K562 (cell line): ENCODE measurements around the gene ARMCX5. TPM values are rescaled to one million over a fixed set of nuclear protein-coding genes. Genes with fewer than 3 reads are reported as not detected.

Experiments
- ATAC-seq: fragments of 200-7000 bp; cut with Tn5 transposase; 3 replicates; pipeline ENCODE4 v1.9.1; 2020; ENCODE audit warnings: moderate library complexity
- BruUV-seq: library from RNA; stranded (reverse); fragments of 400-500 nt; replicated peaks from 2 replicates; lab custom pipeline; 2021; lab: Mats Ljungman, UMichigan
- CTCF ChIA-PET: fragments of 300-600 bp; formaldehyde crosslinking; extraction: SDS; loops from one replicate; lab custom pipeline; 2021; ENCODE audit warnings: low intra/inter-chr PET ratio; lab: Yijun Ruan, JAX
- POLR2A ChIA-PET: fragments of 300-600, 350-650 bp; sonication (Branson Sonifier 250); formaldehyde crosslinking; extraction: SDS; loops from one replicate; lab custom pipeline; 2021; ENCODE audit warnings: antibody characterized with exemption, inconsistent platforms; lab: Yijun Ruan, JAX
- DNase-seq, 4 experiments: peaks; one replicate each; pipeline versions ENCODE4 v3.0.0 to v3.0.0-alpha.2; 2011 to 2018; ENCODE audit warnings: low spot score in 3 of 4, mixed read lengths in 3 of 4; ENCODE audit errors: extremely low read depth in 1 of 4
- FAIRE-seq: peaks from 2 replicates; lab custom pipeline; 2011; peaks lifted over from hg19 to GRCh38; lab: Jason Lieb, UNC
- H2AFZ ChIP-seq: 2 replicates; pipeline ENCODE4 v1.6.0; 2011; ENCODE audit warnings: low read depth, low read length, control low read depth, inconsistent platforms
- H3K27ac ChIP-seq: fragments of 200-600 bp; 3 replicates; pipeline ENCODE4 v1.8.0; 2011; ENCODE audit warnings: low read depth, mild to moderate bottlenecking, control low read depth, inconsistent platforms, low read length, moderate library complexity, mixed read lengths; ENCODE audit errors: extremely low read depth
- H3K27me3 ChIP-seq, 2 experiments: fragments of 300-600 bp in 1 of 2; 2 replicates in 1 of 2; 3 replicates in 1 of 2; pipeline versions ENCODE4 v1.6.0 to v1.8.0; 2011; ENCODE audit warnings: inconsistent platforms in 2 of 2, low read length in 2 of 2, mild to moderate bottlenecking in 1 of 2, mixed read lengths in 1 of 2, moderate library complexity in 1 of 2; ENCODE audit not compliant: control insufficient read depth in 2 of 2, insufficient read depth in 2 of 2
- H3K36me3 ChIP-seq: fragments of 300-600 bp; 3 replicates; pipeline ENCODE4 v1.8.0; 2011; ENCODE audit warnings: mild to moderate bottlenecking, low read length, inconsistent platforms; ENCODE audit not compliant: control insufficient read depth, insufficient read depth
- H3K4me1 ChIP-seq, 2 experiments: fragments of 200-600 bp in 1 of 2; replicated peaks in 1 of 2; 2 replicates in 1 of 2; 3 replicates in 1 of 2; pipeline versions ENCODE4 v1.5.1 to v1.8.0; 2011; ENCODE audit warnings: inconsistent platforms in 2 of 2, low read length in 2 of 2, mild to moderate bottlenecking in 1 of 2, mixed read lengths in 1 of 2, moderate library complexity in 1 of 2; ENCODE audit not compliant: control insufficient read depth in 2 of 2, insufficient read depth in 2 of 2
- H3K4me2 ChIP-seq: 2 replicates; pipeline ENCODE4 v1.6.1; 2011; ENCODE audit warnings: low read length, control low read depth, inconsistent platforms, mixed read lengths; ENCODE audit not compliant: insufficient read depth
- H3K4me3 ChIP-seq: fragments of 200-600 bp; sonication (generic), shearing (Covaris generic); 2 replicates; pipeline ENCODE4 v1.5.1; 2016; ENCODE audit warnings: control low read depth, inconsistent platforms
- H3K79me2 ChIP-seq: fragments of 200-600 bp; 3 replicates; pipeline ENCODE4 v1.8.0; 2011; ENCODE audit warnings: low read length, inconsistent platforms; ENCODE audit not compliant: control insufficient read depth, insufficient read depth
- H3K9ac ChIP-seq, 2 experiments: 2 replicates each; pipeline versions ENCODE4 v1.6.0 to v1.6.1; 2011; ENCODE audit warnings: low read depth in 2 of 2, low read length in 2 of 2, control low read depth in 1 of 2, inconsistent platforms in 1 of 2, mild to moderate bottlenecking in 1 of 2, mixed read lengths in 1 of 2; ENCODE audit not compliant: insufficient read depth in 1 of 2
- H3K9me1 ChIP-seq: one replicate; pipeline ENCODE4 v1.6.0; 2011; ENCODE audit warnings: inconsistent platforms, mild to moderate bottlenecking, low read length, moderate library complexity; ENCODE audit not compliant: control insufficient read depth, insufficient read depth
- H3K9me3 ChIP-seq: replicated peaks from 2 replicates; pipeline ENCODE4 v1.5.1; 2011; ENCODE audit warnings: low read depth, low read length, inconsistent platforms; ENCODE audit not compliant: control insufficient read depth, insufficient read depth
- H4K20me1 ChIP-seq: replicated peaks from 2 replicates; pipeline ENCODE4 v1.6.1; 2011; ENCODE audit warnings: low read length, inconsistent platforms, mixed read lengths; ENCODE audit not compliant: control insufficient read depth, insufficient read depth
- CUX1 ChIP-seq: fragments of 200-800 bp; sonication (Bioruptor generic); IDR thresholded peaks from 2 replicates; pipeline ENCODE4 v1.6.1; 2016; ENCODE audit warnings: missing genetic modification characterization, missing compliant biosample characterization
- KLF6 ChIP-seq: fragments of 250-450 bp; sonication (Bioruptor Pico); IDR thresholded peaks from 2 replicates; pipeline ENCODE4 v1.4.0; 2020; ENCODE audit warnings: mild to moderate bottlenecking, moderate library complexity, borderline replicate concordance
- LCOR ChIP-seq: sonication (generic); formaldehyde crosslinking; IDR thresholded peaks from 2 replicates; pipeline ENCODE4 v1.8.0; 2022; ENCODE audit warnings: mild to moderate bottlenecking, missing genetic modification reagents
- MAZ ChIP-seq, 2 experiments: fragments of 450-650 bp in 1 of 2; sonication (generic) in 1 of 2; formaldehyde crosslinking; IDR thresholded peaks in 1 of 2; conservative IDR thresholded peaks in 1 of 2; 2 replicates each; pipeline versions ENCODE4 v1.4.0 to v1.5.0; 2020; ENCODE audit warnings: mild to moderate bottlenecking in 1 of 2, missing genetic modification reagents in 1 of 2
- MEF2A ChIP-seq: IDR thresholded peaks from 2 replicates; pipeline ENCODE4 v1.6.1; 2011; ENCODE audit warnings: low read depth, mild to moderate bottlenecking, low read length, moderate library complexity; ENCODE audit not compliant: control insufficient read depth
- PATZ1 ChIP-seq: fragments of 250-450 bp; sonication (Bioruptor Pico); IDR thresholded peaks from 2 replicates; pipeline ENCODE4 v1.5.0; 2020; ENCODE audit warnings: mild to moderate bottlenecking, borderline replicate concordance
- TFE3 ChIP-seq: fragments of 450-650 bp; formaldehyde crosslinking; IDR thresholded peaks from 2 replicates; pipeline ENCODE4 v1.4.0; 2020; ENCODE audit warnings: mild to moderate bottlenecking, mixed read lengths
- ZBTB49 ChIP-seq: sonication (generic); formaldehyde crosslinking; IDR thresholded peaks from 2 replicates; pipeline ENCODE4 v1.8.0; 2022; ENCODE audit warnings: missing genetic modification reagents, mild to moderate bottlenecking, borderline replicate concordance
- ZNF408 ChIP-seq: fragments of 250-450 bp; sonication (Bioruptor Pico); IDR thresholded peaks from 2 replicates; pipeline ENCODE4 v1.4.0; 2020; ENCODE audit warnings: low read depth, mild to moderate bottlenecking, moderate library complexity
- ZNF668 ChIP-seq: fragments of 250-450 bp; sonication (Bioruptor Pico); IDR thresholded peaks from 2 replicates; pipeline ENCODE4 v1.8.0; 2022; ENCODE audit warnings: mild to moderate bottlenecking, inconsistent platforms
- WGBS: fragments of 100-300 bp; shearing (Covaris generic); methylation state at CpG from one replicate; pipeline ENCODE4 v1.1.6; 2016; ENCODE audit warnings: low coverage, mixed read lengths; ENCODE audit not compliant: insufficient coverage; ENCODE audit errors: missing lambda C conversion rate; 5-methylcytosine and 5-hydroxymethylcytosine counted together
- in situ Hi-C: fragments of 300-500 bp; cut with MboI; formaldehyde crosslinking; loops from 4 replicates; pipeline ENCODE4 v1.15.0; 2018; ENCODE audit warnings: inconsistent platforms, mixed read lengths
- intact Hi-C: fragments of 100-400 bp; cut with micrococcal nuclease; formaldehyde crosslinking; loops from 2 replicates; pipeline ENCODE4 v1.14.2; 2022
- polyA plus RNA-seq, 8 experiments: library from polyadenylated mRNA; depleted of rRNA in 4 of 8; stranded (reverse) in 5 of 8; unstranded in 3 of 8; fragments of >200 nt; fragmentation: Nextera tagmentation in 2 of 8; fragmentation: Illumina TruSeq in 1 of 8; extraction: Ambion mirVana in 2 of 8; extraction: Trizol in 1 of 8; gene quantifications; 2 replicates each; pipeline versions ENCODE4 v1.2.1 to v1.2.3, GENCODE V29; 2011 to 2014; ENCODE audit warnings: inconsistent platforms in 1 of 8, missing spikeins in 1 of 8
- total RNA-seq, 7 experiments: library from RNA; depleted of rRNA in 6 of 7; stranded (reverse); fragments of >200 nt in 6 of 7; fragmentation: Illumina TruSeq in 2 of 7; extraction: Trizol in 2 of 7; gene quantifications; 2 replicates each; pipeline versions ENCODE4 v1.2.1 to v1.2.3, GENCODE V29; 2011 to 2021; ENCODE audit warnings: low replicate concordance in 1 of 7

Gene ARMCX5
- total and polyA plus RNA-seq, 9 of the 15 experiments (the other 6 are each of a cell fraction or from before 2014, with no cell fraction given) = 13.4 to 29.4 (median 17.3) TPM

GRCh38 chrX:102606115-102606514 lies 6.8 kb downstream of the ARMCX5 start:
- H3K79me2 ChIP-seq = no peaks in the 10 kb centered on the region; the same call in 2 of the 3 replicates
- no peaks in the 10 kb centered on the region for H4K20me1 ChIP-seq
- no peak overlapping the region for H3K9ac ChIP-seq
- no peaks in the 10 kb centered on the region for H3K27me3 ChIP-seq
- POLR2A ChIA-PET = no interaction called here
- H3K36me3 ChIP-seq = peaks cover 9% of the 10 kb centered on the region; the same call in 1 of the 3 replicates
- H3K9me3 ChIP-seq = no peaks in the 10 kb centered on the region
- no peaks in the 10 kb centered on the region for H3K9me1 ChIP-seq
- no peak overlapping the region for H2AFZ ChIP-seq
- no peak overlapping the region for H3K4me2 ChIP-seq
- no TSS peak for BruUV-seq
- CTCF ChIA-PET = no interaction called here
- 86% methylated on average over 1 of the region's 1 CpG for WGBS
- FAIRE-seq (no peak), ATAC-seq (no peak), DNase-seq (no peak)
- H3K4me1 ChIP-seq = no peaks in the 10 kb centered on the region
- intact Hi-C loops = no loop called here
- H3K27ac ChIP-seq = no peak overlapping the region
- in situ Hi-C loops = no loop called here
- no peak overlapping the region for H3K4me3 ChIP-seq
- TF ChIP-seq LCOR (no peak), ZNF408 (CRISPR knock-in tag) (no peak), ZBTB49 (CRISPR knock-in tag) (no peak), CUX1 (no peak), KLF6 (CRISPR knock-in tag) (no peak), PATZ1 (no peak), TFE3 (CRISPR knock-in tag) (no peak), MEF2A (no peak), ZNF668 (no peak), MAZ (CRISPR knock-in tag; conservative IDR thresholded peaks at IDR 0.05 in 1 of 2, IDR thresholded peaks at IDR 0.05 in 1 of 2) (no peak)
